Cerebellar cortex (tissue), 1 donor: ENCODE results near the gene OR7G1.
A peak's percentile ranks its signal among the peaks of the same experiment; 100 is the strongest.

ENCODE experiments used
- DNase-seq: peaks from one replicate; pipeline ENCODE4 v3.0.0-alpha.2; 2015; ENCODE audit warnings: low spot score

The OR7G1 gene

GRCh38 chr19:9115307-9115813, at the start of gene OR7G1:
OR7G1 (minus strand) TSS chr19:9115763; CDS start chr19:9115763, 0 bp downstream.
- no peak for DNase-seq

- no peak for DNase-seq
Observed at GRCh38 chr19:9165261-9165660, 49.7 kb upstream of the OR7G1 start.

GRCh38 chr19:9161427-9161826, 45.9 kb upstream of the OR7G1 start:
- no peak for DNase-seq

GRCh38 chr19:9159891-9160290, 44.3 kb upstream of the OR7G1 start:
- no peak for DNase-seq

- DNase-seq, result no peak
Observed at GRCh38 chr19:9156304-9156703, 40.7 kb upstream of the OR7G1 start.

- DNase-seq, result no peak
Observed at GRCh38 chr19:9155591-9155990, 40.0 kb upstream of the OR7G1 start.

GRCh38 chr19:9151367-9151766, 35.8 kb upstream of the OR7G1 start:
- DNase-seq, result no peak

GRCh38 chr19:9150650-9151049, 35.1 kb upstream of the OR7G1 start:
- no peak for DNase-seq

- no peak for DNase-seq
Observed at GRCh38 chr19:9149997-9150396, 34.4 kb upstream of the OR7G1 start.

- no peak for DNase-seq
Observed at GRCh38 chr19:9148697-9149096, 33.1 kb upstream of the OR7G1 start.

- DNase-seq, result no peak
Observed at GRCh38 chr19:9146882-9147281, 31.3 kb upstream of the OR7G1 start.

GRCh38 chr19:9144920-9145319, 29.4 kb upstream of the OR7G1 start:
- no peak for DNase-seq

- DNase-seq, result peak; percentile 96
Observed at GRCh38 chr19:9140159-9140874, 24.8 kb upstream of the OR7G1 start, which contains the start of gene ZNF317. ZNF317 (plus strand) TSS chr19:9140397; CDS start chr19:9156017, 15,620 bp downstream.

GRCh38 chr19:9139609-9140158, 24.1 kb upstream of the OR7G1 start:
- no peak for DNase-seq

- no peak for DNase-seq
Observed at GRCh38 chr19:9132422-9132821, 16.9 kb upstream of the OR7G1 start.

- DNase-seq, result no peak
Observed at GRCh38 chr19:9130965-9131364, 15.4 kb upstream of the OR7G1 start.

GRCh38 chr19:9128171-9128570, 12.6 kb upstream of the OR7G1 start:
- no peak for DNase-seq

- no peak for DNase-seq
Observed at GRCh38 chr19:9126900-9127405, 11.4 kb upstream of the OR7G1 start, which contains the start of gene OR7G3. OR7G3 (minus strand) TSS chr19:9126950; CDS start chr19:9126950, 0 bp downstream.

GRCh38 chr19:9116547-9116946, 984 bp upstream of the OR7G1 start:
- no peak for DNase-seq

- no peak for DNase-seq
Observed at GRCh38 chr19:9109959-9110358, 5.6 kb downstream of the OR7G1 start.

- no peak for DNase-seq
Observed at GRCh38 chr19:9107375-9107774, 8.2 kb downstream of the OR7G1 start, which contains the start of gene OR7G2. OR7G2 (minus strand) TSS chr19:9107475; CDS start chr19:9103243, 4,232 bp downstream.

- no peak for DNase-seq
Observed at GRCh38 chr19:9086761-9087160, 28.8 kb downstream of the OR7G1 start, which contains the start of gene OR1M1. OR1M1 (plus strand) TSS chr19:9087061; CDS start chr19:9093245, 6,184 bp downstream.

GRCh38 chr19:9078651-9079050, 36.9 kb downstream of the OR7G1 start:
- no peak for DNase-seq
